Kidney (tissue), 14 donors: Measurements from ENCODE around the gene MACROD2. TPM values are rescaled to one million over a fixed set of nuclear protein-coding genes. Genes with fewer than 3 reads are reported as not detected.

Experiments
- DNase-seq, 5 donors: peaks; one replicate each; pipeline ENCODE4 v3.0.0-alpha.2; 2013 to 2020
- FAIRE-seq: peaks from 2 replicates; lab custom pipeline; 2012; peaks lifted over from hg19 to GRCh38; lab: Jason Lieb, UNC
- H3K27ac ChIP-seq, 2 donors: one replicate each; pipeline ENCODE4 v1.7.0; 2013; ENCODE audit warnings: low read depth in 2 of 2, low read length in 2 of 2, inconsistent platforms in 1 of 2
- H3K27me3 ChIP-seq: one replicate; pipeline ENCODE4 v1.7.1; 2013; ENCODE audit warnings: low read length, inconsistent platforms; ENCODE audit not compliant: control insufficient read depth, insufficient read depth
- H3K36me3 ChIP-seq, 3 donors: one replicate each; pipeline versions ENCODE4 v1.7.0 to v1.7.1; 2013; ENCODE audit warnings: low read length in 3 of 3, control low read depth in 1 of 3, inconsistent platforms in 1 of 3; ENCODE audit not compliant: insufficient read depth in 3 of 3, control insufficient read depth in 2 of 3
- H3K4me1 ChIP-seq, 3 donors: one replicate each; pipeline versions ENCODE4 v1.7.0 to v1.7.1; 2013; ENCODE audit warnings: low read length in 3 of 3, inconsistent platforms in 1 of 3, low read depth in 1 of 3; ENCODE audit not compliant: control insufficient read depth in 2 of 3, insufficient read depth in 2 of 3
- H3K4me3 ChIP-seq, 3 donors: one replicate each; pipeline versions ENCODE4 v1.7.0 to v1.8.1; 2013; ENCODE audit warnings: low read length in 3 of 3, control low read depth in 1 of 3, inconsistent platforms in 1 of 3
- H3K9ac ChIP-seq, 3 donors: one replicate each; pipeline versions ENCODE4 v1.7.0 to v1.7.1; 2013; ENCODE audit warnings: low read length in 3 of 3, control low read depth in 1 of 3, inconsistent platforms in 1 of 3
- H3K9me3 ChIP-seq, 3 donors: one replicate each; pipeline versions ENCODE4 v1.7.0 to v1.7.1; 2013; ENCODE audit warnings: low read length in 3 of 3, control low read depth in 1 of 3, inconsistent platforms in 1 of 3; ENCODE audit not compliant: control insufficient read depth in 2 of 3, insufficient read depth in 1 of 3
- CTCF ChIP-seq: IDR thresholded peaks from 3 replicates; pipeline ENCODE4 v1.5.1; 2012; ENCODE audit warnings: mild to moderate bottlenecking, moderate library complexity, borderline replicate concordance; ENCODE audit not compliant: insufficient read depth; ENCODE audit errors: extremely low read depth
- intact Hi-C: fragments of 100-400 bp; cut with DNase I; formaldehyde crosslinking; loops from one replicate; pipeline ENCODE4 v1.11.1; 2022
- polyA plus RNA-seq: library from polyadenylated mRNA; stranded (reverse); fragments of 350-450 nt; fragmentation: Illumina TruSeq; extraction: RNeasy Lipid Tissue Mini Kit (QIAGEN cat#74804); gene quantifications from one replicate; pipeline ENCODE4 v1.2.3, GENCODE V29; 2014; ENCODE audit warnings: low read depth, low replicate concordance; ENCODE audit not compliant: insufficient read depth
- total RNA-seq: library from RNA; stranded (reverse); fragmentation: NEBNext Ultra II Directional; extraction: Animal tissue kit (Norgen Biotek cat#: 25700); gene quantifications from one replicate; pipeline ENCODE4 v1.2.1, GENCODE V29; 2021
- donor health status: control.
- donor health status: control.
- donor health status: control.
- donor health status: control.
- donor health status: control.
- donor health status: DM: yes; HTN: yes; CAD: no.
- donor health status: Normal renal cell carcinoma (clear cell type).

Gene MACROD2
- total and polyA plus RNA-seq, 2 donors from 2014 or later, result 3.0 to 10.0 TPM

- Histone ChIP-seq H3K27me3 (no peaks in the 10 kb centered on the region), H3K9ac (no peak overlapping the region), H3K36me3 (no peaks in the 10 kb centered on the region), H3K9me3 (no peaks in the 10 kb centered on the region), H3K4me1 (no peaks in the 10 kb centered on the region), H3K4me3 (no peak overlapping the region), H3K27ac (no peak overlapping the region)
- no peak for FAIRE-seq
- intact Hi-C loops, result no loop called here
- no peak for DNase-seq
- TF ChIP-seq CTCF, result no peak
Measured at GRCh38 chr20:15491575-15491974, 1496.3 kb downstream of the MACROD2 start.

GRCh38 chr20:15494851-15495250 lies 1499.5 kb downstream of the MACROD2 start:
- Histone ChIP-seq H3K9ac (no peak overlapping the region), H3K27ac (no peak overlapping the region), H3K4me3 (no peak overlapping the region), H3K27me3 (no peaks in the 10 kb centered on the region), H3K4me1 (no peaks in the 10 kb centered on the region), H3K9me3 (no peaks in the 10 kb centered on the region), H3K36me3 (no peaks in the 10 kb centered on the region)
- intact Hi-C loops, result no loop called here
- FAIRE-seq (no peak), DNase-seq (peak in 3 of 5 donors; percentile 14 to 60 (median 43))
- TF ChIP-seq CTCF, result no peak

GRCh38 chr20:15496501-15497039 lies 1501.3 kb downstream of the MACROD2 start:
- no peaks in the 10 kb centered on the region for H3K27me3 ChIP-seq
- H3K27ac ChIP-seq, result no peak overlapping the region
- H3K4me1 ChIP-seq, result no peaks in the 10 kb centered on the region
- H3K9me3 ChIP-seq, result no peaks in the 10 kb centered on the region
- no peak for FAIRE-seq
- intact Hi-C loops, result no loop called here
- no peaks in the 10 kb centered on the region for H3K36me3 ChIP-seq
- DNase-seq, result no peak
- no peak overlapping the region for H3K9ac ChIP-seq
- TF ChIP-seq CTCF, result no peak
- H3K4me3 ChIP-seq, result no peak overlapping the region

- no peaks in the 10 kb centered on the region for H3K4me1 ChIP-seq
- TF ChIP-seq CTCF, result no peak
- no peak overlapping the region for H3K27ac ChIP-seq
- intact Hi-C loops, result no loop called here
- H3K4me3 ChIP-seq, result no peak overlapping the region
- no peaks in the 10 kb centered on the region for H3K27me3 ChIP-seq
- DNase-seq (no peak), FAIRE-seq (no peak)
- no peak overlapping the region for H3K9ac ChIP-seq
- H3K36me3 ChIP-seq, result no peaks in the 10 kb centered on the region
- no peaks in the 10 kb centered on the region for H3K9me3 ChIP-seq
Measured at GRCh38 chr20:15498926-15499325, 1503.6 kb downstream of the MACROD2 start.
